ENCODE results near the gene SERGEF.
"Not testable (repeated sequence)": the region's sequence is repeated elsewhere in the genome, so short reads cannot be mapped to it uniquely, and the experiment has no call there.

SERGEF gene

DNA sequence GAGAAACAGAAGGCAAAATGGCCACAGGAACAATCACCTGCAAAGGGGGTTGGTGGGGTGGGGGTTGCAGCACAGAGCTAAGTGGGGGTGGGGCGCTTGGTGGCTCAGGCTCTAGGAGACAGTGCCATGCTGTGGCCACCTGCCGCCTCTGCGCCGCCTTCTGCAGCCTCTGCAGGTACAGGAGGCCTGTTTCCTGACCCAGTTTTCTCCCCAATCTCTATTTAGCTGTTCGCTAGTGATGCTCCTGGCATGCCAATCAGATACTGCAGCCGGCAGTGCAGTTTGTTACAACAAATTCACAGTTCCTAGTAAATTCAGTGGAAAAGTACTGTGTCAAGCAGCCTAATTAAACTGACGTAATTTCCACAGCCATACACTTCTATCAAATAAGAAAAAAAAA, 106.4 kb downstream of the SERGEF start:
- no peak for DNase-seq (ENCODE audit: low spot score)

DNA sequence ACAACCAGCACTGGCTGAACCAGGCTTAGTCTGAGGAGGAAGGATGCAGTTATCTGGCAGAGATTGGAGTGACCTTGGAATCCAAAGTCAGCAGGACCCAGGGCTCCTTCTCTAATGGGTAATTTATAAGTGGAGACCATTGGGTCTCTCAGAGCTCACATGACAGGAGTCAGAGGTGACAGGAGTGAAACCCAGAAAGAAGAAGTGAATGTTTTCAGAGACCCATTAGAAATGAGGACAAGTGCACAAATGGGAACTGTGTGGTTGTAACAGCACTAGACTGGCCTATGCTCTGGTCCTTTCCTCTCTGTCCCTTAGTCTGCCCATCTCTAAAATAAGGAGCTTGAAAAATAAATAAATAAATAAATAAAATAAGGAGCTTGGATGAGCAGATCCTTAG, 107.4 kb downstream of the SERGEF start:
- DNase-seq (ENCODE audit: low spot score) = no peak

DNA sequence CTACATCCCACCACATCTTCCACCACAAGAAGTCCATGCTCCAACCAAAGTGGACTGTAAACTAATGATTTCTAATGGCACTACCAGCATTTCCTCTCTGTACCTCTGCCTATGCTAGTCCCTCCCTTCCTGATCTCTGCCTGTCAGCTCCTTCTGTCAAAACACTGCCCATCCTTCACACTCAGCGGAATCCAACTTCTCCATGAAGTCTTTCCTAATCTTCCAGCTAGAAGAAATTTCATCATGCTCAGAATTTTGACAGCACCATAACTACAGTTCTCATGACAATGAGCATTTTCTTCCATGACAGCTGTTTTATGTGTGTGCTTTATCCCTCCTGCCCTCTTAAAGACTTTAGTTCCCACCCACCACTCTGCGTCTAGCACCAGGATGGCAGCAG, 111.4 kb downstream of the SERGEF start:
- DNase-seq (ENCODE audit: low spot score) = no peak

DNA sequence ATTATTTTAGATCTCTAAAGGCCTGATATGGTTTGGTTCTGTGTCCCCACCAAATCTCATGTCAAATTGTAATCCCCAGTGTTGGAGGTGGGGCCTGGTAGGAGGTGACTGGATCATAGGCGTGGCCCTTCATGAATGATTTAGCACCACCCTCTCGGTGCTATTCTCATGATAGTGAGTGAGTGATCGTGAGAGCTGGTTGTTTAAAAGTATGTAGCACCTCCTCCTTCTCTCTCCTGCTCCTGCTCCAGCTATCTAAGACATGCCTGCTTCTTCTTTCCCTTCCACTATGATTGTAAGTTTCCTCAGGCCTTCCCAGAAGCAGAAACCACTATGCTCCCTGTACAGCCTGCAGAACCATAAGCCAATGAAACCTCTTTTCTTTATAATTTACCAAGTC, 114.1 kb downstream of the SERGEF start:
- no peak for DNase-seq (ENCODE audit: low spot score)

DNA sequence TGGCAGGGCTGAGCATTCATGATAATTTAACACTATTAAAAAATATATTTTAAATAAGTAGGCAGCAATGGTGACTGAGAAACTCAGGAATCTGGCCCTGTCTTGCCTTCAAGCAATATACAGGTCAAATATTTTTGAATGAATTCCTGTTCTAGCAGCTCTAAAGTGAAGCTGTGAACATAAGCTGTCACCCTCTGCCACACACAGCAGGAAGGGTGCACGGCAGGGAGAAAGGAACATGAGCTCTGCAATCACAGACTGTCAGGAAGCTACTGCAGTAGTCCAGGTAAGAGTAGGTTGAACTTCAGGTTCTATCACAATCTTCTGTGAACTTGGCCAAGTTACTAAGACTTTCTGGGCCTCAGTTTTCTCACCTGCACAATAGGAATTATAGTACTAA, 114.8 kb downstream of the SERGEF start:
- no peak for DNase-seq (ENCODE audit: low spot score)

DNA sequence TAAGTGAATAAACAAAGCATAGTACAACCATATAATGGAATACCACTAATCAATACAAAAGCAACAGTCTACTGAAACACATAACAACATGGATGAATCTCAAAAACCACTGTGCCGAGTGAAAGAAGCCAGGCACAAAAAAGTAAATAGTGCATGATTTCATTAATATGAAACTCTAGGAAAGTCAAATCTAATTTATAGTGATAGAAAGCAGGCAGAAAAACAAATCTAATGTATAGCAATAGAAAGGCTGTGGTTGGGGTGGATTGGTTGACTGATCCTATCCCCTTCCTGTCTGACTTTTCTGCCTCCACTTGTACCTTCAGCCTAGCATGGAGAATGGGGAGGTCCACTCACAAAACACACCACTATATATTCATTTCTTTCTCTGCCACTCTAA, 115.4 kb downstream of the SERGEF start:
- no peak for DNase-seq (ENCODE audit: low spot score)

DNA sequence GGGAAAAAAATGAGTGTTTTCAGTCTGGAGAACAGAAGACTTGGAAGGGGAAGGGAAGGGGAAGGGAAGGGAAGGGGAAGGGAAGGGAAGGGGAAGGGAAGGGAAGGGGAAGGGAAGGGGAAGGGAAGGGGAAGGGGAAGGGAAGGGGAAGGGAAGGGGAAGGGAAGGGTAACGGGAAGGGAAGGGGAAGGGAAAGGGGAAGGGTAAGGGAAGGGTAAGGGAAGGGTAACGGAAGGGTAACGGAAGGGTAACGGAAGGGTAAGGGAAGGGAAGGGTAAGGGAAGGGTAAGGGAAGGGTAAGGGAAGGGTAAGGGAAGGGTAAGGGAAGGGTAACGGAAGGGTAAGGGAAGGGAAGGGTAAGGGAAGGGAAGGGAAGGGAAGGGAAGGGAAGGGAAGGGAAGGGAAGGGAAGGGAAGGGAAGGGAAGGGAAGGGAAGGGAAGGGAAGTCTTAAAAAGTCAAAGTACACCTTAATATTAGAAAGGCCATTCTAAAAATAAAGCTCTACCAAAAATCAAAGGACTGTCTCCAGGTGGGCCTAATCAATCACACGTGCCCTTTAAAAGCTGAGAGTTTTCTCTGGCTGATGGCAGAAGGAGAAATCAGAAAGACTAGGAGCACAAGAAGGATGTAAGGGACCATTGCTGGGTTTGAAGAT, 116.2 kb downstream of the SERGEF start:
- not testable (repeated sequence) for DNase-seq (ENCODE audit: low spot score)

DNA sequence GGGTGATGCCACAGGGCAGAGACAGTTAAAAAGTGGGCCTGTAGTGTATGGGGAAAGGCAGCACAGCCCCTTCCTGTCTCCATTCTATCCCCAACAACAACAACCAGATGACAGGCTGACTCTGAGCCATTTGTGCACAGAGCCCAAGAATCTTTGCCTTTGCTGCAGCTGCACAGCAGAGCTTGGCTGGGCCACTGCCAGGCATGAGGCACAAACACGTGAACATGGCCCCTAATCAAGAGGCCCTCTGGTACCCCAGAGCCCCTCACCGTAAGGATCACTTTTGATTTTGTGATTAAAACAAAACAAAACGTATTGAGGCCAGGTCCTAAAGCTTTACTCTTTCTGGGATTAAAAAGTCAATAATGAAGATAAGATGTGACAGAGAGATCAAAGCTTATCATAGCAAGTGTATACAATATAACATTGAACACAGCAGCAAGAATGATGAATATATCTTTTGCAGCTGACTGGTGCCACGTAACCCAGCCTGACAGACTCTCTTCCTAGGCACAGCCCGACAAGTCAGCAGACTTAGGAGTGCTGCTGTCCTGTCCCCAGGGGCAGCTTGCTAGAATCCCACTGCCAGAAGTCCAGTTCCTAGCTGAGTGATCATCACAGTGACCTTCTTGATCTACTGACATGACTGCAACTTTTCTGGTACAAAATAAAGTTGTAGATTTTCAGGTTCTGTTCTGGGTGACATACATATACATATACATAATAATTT, 117.8 kb downstream of the SERGEF start:
- DNase-seq (ENCODE audit: low spot score) = no peak

DNA sequence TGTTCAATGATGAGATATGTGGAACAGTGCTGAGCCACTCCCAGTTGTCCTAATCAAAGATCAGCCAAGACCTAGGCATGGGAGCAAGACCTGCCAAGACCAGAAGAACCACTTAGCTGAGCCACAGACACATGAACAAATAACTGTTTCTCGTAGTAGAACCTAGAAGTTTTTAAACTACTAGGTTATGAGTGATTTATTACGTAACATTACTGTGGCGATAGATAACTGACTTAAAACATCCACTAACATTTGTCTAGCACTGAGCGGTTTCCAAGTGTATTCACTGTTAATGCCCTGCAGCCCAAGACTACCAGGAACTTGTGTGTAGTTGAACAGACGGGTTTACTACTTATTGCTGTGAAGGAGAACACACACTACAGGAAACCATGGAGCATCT, 120.4 kb downstream of the SERGEF start:
- no peak for DNase-seq (ENCODE audit: low spot score)

DNA sequence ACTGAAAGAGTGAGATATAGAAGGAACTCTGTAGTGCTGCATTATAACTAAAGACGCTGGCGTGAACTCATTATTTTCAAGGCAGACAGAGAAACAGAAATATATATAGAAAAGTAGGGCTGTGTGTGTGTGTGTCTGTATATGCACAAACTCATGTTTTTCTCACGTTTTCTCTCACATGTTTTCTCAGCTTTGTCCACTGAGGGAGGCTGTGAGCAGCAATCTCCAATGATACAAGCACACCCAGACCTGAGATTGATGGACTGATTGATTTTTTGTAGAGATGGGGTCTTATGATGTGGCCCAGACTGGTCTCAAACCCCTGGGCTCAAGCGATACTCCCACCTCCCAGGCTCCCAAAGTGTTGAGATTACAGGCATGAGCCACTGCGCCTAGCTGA, 122.5 kb downstream of the SERGEF start:
- DNase-seq (ENCODE audit: low spot score) = no peak

DNA sequence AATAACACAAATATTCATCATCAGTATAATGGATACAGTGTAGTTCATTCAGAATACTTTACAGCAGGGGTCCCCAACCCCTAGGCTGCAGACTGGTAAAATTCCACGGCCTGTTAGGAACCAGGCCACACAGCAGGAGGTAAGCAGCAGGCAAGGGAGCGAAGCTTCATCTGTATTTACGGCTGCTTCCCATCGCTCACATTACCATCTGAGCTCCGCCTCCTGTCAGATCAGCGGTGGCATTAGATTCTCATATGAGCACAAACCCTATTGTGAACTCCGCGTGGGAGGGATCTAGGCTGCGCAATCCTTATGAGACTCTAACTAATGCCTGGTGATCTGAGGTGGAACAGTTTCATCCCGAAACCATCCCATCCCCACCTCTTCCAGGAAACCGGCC, 125.1 kb downstream of the SERGEF start:
- DNase-seq (ENCODE audit: low spot score) = no peak

DNA sequence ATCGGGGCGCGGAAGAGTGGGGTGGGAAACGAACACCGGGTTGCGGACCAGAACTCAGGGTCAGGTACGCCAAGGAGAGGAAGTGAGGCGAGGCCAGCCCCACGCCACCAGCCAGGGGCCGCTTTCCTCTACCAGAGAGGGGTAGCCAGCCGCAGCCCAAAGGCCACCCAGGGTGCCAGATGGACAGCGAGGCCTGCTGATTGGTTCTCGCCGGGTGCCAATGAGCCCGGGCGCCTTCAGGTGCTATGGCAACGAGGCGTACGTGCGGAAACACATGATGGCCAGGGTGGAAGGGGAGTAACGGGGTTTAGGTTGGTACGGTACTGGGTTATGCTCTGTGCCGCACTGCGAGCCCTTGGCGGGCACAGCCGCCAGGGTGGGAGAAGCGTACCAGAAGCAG, 128.9 kb downstream of the SERGEF start:
- DNase-seq (ENCODE audit: low spot score) = no peak

DNA sequence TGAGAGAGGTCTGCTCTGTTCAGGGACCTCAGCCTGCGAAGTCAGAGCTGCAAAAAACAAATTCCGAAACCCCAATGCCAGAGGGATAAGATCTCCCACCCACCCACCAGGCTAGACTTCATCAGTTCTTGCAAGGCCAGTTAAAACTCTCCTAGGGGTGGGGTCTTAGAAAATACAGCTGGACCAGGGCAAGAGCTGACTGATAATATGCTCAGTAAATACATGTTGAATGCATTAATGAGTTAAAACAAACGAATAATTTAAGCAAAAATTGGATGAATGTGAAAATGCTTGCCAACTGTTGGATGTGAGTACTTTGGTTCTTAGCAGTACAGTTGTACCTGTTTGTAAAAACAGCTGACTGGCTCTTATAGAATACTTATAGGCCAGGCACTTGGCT, 129.8 kb downstream of the SERGEF start:
- no peak for DNase-seq (ENCODE audit: low spot score)

DNA sequence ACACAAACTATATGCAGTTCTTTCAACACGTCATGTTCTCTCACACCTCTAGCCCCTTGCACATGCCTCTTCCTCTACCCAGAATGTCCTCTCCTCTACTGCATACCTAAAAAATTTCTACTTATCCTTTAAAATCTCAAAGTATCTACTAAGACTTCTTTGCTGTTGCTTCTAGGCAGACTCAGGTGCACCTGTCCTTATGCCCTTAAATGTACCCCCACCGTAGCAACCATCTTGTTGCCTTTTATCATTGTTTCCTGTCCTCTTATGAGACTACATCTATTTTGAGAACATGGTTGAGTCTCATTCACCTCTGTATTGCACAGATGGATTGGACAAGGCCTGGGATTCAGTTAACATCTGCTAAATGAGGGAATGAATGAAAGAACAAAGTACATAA, 134.1 kb downstream of the SERGEF start:
- DNase-seq (ENCODE audit: low spot score) = no peak

DNA sequence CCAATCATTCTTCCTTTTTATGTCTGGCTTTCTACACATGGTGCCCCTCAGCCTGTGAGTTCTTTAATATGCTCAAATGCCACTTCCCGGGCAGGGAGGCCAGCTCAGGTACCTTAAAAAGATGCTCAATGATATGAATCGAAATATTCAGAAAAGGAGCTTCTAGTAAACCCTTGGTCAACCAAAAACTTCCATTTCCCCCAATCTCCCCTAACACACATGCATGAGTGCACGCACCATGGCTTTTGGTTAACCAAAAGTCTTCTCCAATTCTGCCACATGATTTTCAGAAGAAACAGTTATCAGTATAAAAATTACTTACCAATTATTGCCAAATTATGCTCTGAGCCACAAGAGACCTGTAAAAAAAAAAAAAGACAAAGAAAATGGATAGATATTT, 135.0 kb downstream of the SERGEF start:
- DNase-seq (ENCODE audit: low spot score) = no peak

DNA sequence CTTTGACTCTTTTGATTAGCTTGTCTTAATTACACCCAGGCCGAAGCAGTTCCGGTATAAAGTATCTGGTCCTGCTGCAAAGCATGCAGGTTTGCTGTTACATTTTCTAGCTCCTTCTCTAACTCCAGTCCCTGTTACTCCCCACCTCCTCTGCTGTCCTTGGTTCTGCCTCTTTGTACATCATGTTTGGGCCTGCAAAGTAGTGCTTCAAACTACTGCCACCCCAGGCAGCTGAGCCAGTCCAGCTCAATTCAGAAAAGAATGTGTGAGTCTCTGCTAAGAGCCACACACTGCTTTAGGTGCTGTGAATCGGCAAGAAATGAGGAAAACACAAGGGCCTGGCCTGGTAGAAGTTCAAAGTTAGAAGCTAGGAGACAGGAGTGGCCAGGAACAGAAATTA, 136.0 kb downstream of the SERGEF start:
- DNase-seq (ENCODE audit: low spot score) = no peak

DNA sequence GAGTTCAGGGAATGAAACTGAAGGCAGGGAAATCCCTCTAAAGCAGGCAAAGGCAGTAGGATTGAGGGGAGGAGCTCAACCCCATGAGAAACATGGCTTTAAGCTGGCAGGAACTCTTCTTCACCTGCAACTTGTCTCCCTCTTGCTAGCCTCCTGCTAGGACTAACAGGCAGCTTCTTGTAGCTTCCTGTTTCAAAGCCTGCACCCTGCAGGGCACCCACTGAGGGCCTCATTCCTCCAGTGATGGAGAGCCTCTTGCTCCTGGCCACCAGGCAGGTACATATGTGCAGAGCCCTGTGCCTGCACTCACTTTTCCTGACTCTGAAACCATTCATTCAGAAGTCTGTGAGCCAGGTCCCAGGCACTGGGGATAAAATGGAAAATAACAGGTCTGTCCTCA, 137.0 kb downstream of the SERGEF start:
- DNase-seq (ENCODE audit: low spot score) = no peak

DNA sequence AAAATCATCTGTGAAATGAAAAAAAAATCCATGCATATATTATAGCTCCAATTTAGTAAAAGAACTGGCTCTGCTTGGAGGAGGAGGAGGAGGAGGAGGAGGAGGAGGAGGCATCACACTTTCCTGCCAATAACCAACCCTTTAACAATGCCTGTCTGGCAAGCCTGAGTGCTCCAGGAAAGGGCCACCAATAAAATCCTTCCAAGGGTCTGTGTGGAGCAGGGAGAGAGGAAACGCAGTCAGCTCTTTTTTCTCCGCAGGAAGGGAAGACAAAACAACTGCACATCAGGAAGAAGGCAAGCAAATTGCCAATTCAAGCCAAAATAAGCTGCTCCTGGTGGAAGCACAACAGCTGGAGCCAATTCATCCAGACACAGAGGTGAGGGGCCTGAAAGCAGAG, 139.3 kb downstream of the SERGEF start:
- DNase-seq (ENCODE audit: low spot score) = no peak

DNA sequence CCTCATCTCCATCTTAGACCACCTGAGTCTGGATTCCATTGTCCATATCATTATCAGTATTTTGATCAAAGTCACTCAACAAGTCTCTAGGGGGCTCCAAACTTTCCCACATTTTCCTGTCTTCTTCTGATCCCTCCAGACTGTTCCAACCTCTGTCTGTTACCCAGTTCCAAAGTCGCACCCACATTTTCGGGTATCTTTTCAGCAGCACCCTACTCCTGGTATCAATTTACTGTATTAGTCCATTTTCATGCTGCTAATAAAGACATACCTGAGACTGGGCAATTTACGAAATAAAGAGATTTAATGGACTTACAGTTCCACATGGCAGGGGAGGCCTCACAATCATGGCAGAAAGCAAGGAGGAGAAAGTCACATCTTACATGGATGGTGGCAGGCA, 144.4 kb downstream of the SERGEF start:
- not testable (repeated sequence) for DNase-seq (ENCODE audit: low spot score)

DNA sequence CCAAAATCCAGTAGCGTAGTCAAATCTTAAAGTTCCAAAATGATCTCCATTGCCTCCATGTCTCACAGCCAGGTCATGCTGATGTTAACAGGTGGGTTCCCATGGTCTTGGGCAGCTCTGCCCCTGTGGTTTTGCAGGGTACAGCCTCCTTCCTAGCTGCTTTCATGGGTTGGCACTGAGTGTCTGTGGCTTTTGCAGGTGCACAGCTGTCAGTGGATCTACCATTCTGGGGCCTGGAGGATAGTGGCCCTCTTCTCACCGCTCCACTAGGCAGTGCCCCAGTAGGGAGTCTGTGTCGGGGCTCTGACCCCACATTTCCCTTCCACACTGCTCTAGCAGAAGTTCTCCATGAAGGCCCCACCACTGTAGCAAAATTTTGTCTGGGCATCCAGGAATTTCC, 145.5 kb downstream of the SERGEF start:
- no peak for DNase-seq (ENCODE audit: low spot score)

DNA sequence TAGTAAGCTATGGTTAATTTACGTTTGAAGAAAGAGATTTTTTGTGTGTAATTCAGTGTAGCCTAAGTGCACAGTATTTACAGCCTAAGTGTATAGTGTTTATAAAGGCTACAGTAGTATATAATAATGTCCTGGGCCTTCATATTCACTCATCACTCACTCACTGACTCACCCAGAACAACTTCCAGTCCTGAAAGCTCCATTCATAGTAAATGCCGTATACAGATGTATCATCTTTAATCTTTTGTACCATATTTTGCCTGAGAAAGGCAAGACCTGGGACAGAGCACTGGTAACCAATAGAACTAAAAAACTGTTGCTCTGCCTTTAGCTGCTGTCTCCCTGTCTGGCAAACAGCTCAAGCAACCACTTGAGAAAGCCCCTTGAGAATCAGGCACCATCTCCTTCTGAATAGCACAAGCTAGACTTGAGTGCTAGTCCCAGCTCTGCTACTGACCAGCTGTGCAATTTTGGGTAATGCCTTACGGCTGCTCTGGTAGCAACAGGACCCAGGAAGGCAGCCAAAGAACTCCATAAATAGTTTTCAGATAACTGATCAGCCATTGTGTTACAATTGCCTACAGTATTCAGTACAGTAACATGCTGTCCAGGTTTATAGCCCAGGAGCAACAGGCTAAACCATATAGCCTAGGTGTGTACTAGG, 146.9 kb downstream of the SERGEF start:
- DNase-seq (ENCODE audit: low spot score) = no peak

DNA sequence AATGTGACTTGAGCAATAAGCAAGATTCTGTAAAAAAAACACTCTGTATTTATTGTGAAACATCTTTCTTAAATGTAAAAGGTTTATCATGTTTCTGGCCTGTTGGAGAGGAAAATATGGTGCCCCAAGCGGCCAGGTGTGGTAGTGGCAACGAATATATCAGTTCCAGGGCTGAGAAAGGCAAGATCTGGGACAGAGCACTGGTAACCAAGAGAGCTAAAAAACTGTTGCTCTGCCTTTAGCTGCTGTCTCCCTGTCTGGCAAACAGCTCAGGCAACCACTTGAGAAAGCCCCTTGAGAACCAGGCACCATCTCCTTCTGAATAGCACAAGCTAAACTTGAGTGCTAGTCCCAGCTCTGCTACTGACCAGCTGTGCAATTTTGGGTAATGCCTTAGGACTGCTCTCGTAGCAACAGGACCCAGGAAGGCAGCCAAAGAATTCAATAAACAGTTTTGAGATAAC, 148.3 kb downstream of the SERGEF start:
- DNase-seq (ENCODE audit: low spot score) = no peak

DNA sequence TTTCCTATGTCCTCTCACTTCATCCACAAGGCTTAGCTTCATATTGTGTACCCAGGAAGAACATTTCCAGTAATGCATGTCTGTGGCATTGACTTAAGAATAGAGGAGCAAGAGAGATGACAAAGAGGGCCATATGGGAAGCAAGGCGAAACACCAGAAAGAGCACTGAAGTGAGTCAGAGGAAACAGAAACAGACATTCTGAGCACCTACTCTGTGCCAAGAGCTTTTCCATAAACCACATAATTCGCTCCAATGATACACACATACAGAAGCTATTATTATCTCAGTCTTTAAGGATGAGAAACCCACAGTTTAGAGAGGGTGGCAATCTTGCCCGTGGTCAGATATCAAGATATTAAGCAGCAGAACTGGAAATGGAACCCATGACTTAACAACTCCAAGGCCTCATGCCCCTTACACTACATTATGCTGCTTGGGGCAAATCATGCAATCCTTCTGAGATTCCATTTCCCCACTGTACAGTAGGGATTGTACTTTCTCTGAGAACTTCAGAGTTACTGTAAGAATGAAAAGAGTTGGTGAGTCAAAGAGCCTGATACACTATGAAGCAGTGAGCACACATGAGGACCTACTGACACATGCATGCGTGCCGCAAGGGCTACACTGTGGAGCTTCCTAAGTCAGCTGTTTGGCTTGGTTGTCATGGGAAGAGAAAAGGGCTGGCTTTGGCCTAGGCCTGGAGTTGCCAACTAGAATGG, 151.7 kb downstream of the SERGEF start:
- no peak for DNase-seq (ENCODE audit: low spot score)

Measured in left forelimb (tissue), 1 donor.